ENCODE results near the gene RPP21.

RPP21 gene

DNA sequence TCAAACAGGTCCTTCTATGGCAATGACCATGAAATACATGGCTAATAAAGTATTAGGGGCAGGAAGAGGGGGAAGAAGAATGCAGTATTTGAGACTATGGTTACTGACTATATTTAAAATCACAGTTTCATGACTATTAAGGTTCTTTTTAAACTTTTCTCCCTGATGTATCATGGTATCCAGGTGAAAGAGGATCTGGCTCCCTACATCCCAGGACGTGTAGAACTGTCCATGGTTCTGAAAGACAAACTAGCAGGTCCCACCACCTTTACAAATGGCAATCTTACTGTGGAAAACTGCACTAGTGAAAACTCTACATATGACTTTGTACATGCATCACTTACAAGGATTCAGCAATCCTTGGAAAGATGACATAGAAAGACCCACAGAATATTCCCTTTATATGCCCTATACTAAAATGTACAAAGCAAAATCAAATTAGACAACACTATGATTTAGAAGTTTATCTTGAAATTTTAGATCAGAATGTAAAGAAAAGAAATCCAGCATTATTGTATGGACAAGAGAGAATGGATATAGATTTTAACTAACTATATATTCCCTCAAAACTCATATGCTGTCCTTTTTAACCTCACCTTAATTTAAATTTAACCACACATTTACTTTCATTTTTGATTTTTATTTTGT, 33.5 kb downstream of the RPP21 start:
- no peak overlapping the region for H3K9ac ChIP-seq (ENCODE audit: low read length)
- no peak overlapping the region for H3K27ac ChIP-seq (ENCODE audit: low read length)
- no peak overlapping the region for H3K4me3 ChIP-seq (ENCODE audit: low read length)
- no peaks in the 10 kb centered on the region for H3K9me3 ChIP-seq (ENCODE audit: insufficient read depth, low read length)
- no peaks in the 10 kb centered on the region for H3K79me2 ChIP-seq (ENCODE audit: low read length)
- no peak overlapping the region for H3K4me2 ChIP-seq (ENCODE audit: low read length)
- no peaks in the 10 kb centered on the region for H3K36me3 ChIP-seq (replicated peaks; ENCODE audit: low read depth, low read length)
- H3K27me3 ChIP-seq (ENCODE audit: low read depth, low read length): 0 out of 2 replicates have a peak, but pooled peaks cover 5% of the 10 kb centered on the region
- H3K4me1 ChIP-seq (ENCODE audit: low read length): no peaks in the 10 kb centered on the region
- H4K20me1 ChIP-seq (ENCODE audit: insufficient read depth, low read length): no peaks in the 10 kb centered on the region; the same call in 1 of the 2 replicates
- TF ChIP-seq, protein P1, sequence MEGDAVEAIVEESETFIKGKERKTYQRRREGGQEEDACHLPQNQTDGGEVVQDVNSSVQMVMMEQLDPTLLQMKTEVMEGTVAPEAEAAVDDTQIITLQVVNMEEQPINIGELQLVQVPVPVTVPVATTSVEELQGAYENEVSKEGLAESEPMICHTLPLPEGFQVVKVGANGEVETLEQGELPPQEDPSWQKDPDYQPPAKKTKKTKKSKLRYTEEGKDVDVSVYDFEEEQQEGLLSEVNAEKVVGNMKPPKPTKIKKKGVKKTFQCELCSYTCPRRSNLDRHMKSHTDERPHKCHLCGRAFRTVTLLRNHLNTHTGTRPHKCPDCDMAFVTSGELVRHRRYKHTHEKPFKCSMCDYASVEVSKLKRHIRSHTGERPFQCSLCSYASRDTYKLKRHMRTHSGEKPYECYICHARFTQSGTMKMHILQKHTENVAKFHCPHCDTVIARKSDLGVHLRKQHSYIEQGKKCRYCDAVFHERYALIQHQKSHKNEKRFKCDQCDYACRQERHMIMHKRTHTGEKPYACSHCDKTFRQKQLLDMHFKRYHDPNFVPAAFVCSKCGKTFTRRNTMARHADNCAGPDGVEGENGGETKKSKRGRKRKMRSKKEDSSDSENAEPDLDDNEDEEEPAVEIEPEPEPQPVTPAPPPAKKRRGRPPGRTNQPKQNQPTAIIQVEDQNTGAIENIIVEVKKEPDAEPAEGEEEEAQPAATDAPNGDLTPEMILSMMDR (IDR thresholded peaks at IDR 0.05; ENCODE audit: low read depth, low read length): no peak
- no peak for TF ChIP-seq EZH2phosphoT487 (IDR thresholded peaks at IDR 0.05; ENCODE audit: low read depth)
- H2AFZ ChIP-seq (ENCODE audit: low read depth, low read length): no peak overlapping the region

DNA sequence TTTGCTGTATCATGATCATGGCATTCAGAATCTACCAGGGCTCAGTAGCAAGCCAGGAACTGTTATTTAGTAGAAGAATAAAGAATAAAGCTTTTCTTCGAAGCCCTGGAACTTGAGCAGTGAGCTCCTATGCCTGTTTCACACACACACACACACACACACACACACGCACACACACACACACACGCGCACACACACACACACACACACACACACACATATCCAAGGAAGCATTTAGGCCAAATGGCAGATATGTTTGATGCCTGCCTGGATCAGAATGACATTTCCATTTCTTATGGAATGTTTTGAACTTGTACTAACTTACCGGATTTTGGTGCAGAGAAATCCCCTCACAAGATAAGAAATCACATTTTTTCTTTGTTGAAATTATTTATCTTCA, 35.5 kb downstream of the RPP21 start:
- Histone ChIP-seq H3K27ac (ENCODE audit: low read length) (no peak overlapping the region), H3K4me1 (ENCODE audit: low read length) (no peaks in the 10 kb centered on the region)
- TF ChIP-seq EZH2phosphoT487 (IDR thresholded peaks at IDR 0.05; ENCODE audit: low read depth): no peak
- TF ChIP-seq, protein P1 (IDR thresholded peaks at IDR 0.05; ENCODE audit: low read depth, low read length): no peak

DNA sequence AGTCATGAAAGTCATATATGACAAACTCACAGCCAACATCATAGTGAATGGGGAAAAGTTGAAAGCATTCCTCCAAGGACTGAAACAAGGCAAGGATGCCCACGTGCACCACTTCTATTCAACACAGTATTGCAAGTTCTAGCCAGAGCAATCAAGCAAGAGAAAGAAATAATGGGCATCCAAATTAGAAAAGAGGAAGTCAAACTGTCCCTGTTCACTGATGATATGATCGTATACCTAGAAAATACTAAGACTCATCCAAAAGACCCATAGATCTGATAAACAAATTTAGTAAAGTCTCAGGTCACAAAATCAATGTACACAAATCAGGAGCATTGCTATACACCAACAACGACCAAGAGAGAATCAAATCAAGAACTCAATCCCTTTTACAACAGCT, 41.2 kb downstream of the RPP21 start:
- H4K20me1 ChIP-seq (ENCODE audit: insufficient read depth, low read length): no peaks in the 10 kb centered on the region
- no peaks in the 10 kb centered on the region for H3K79me2 ChIP-seq (ENCODE audit: low read length)
- no peak overlapping the region for H2AFZ ChIP-seq (ENCODE audit: low read depth, low read length)
- H3K4me3 ChIP-seq (ENCODE audit: low read length): no peak overlapping the region
- H3K4me1 ChIP-seq (ENCODE audit: low read length): no peaks in the 10 kb centered on the region
- H3K27me3 ChIP-seq (ENCODE audit: low read depth, low read length): 0 out of 2 replicates have a peak, but pooled peaks cover 10% of the 10 kb centered on the region
- H3K27ac ChIP-seq (ENCODE audit: low read length): no peak overlapping the region
- TF ChIP-seq EZH2phosphoT487 (IDR thresholded peaks at IDR 0.05; ENCODE audit: low read depth): no peak
- TF ChIP-seq, protein P1 (IDR thresholded peaks at IDR 0.05; ENCODE audit: low read depth, low read length): no peak
- no peaks in the 10 kb centered on the region for H3K9me3 ChIP-seq (ENCODE audit: insufficient read depth, low read length)
- no peak overlapping the region for H3K9ac ChIP-seq (ENCODE audit: low read length)
- H3K4me2 ChIP-seq (ENCODE audit: low read length): no peak overlapping the region
- H3K36me3 ChIP-seq (replicated peaks; ENCODE audit: low read depth, low read length): no peaks in the 10 kb centered on the region

More for the DNA sequence above, 35.5 kb downstream of the RPP21 start:
- no peaks in the 10 kb centered on the region for H3K36me3 ChIP-seq (replicated peaks; ENCODE audit: low read depth, low read length)
- H4K20me1 ChIP-seq (ENCODE audit: insufficient read depth, low read length): no peaks in the 10 kb centered on the region; the same call in 1 of the 2 replicates
- H3K79me2 ChIP-seq (ENCODE audit: low read length): no peaks in the 10 kb centered on the region
- no peaks in the 10 kb centered on the region for H3K9me3 ChIP-seq (ENCODE audit: insufficient read depth, low read length)
- H2AFZ ChIP-seq (ENCODE audit: low read depth, low read length): no peak overlapping the region
- no peak overlapping the region for H3K4me2 ChIP-seq (ENCODE audit: low read length)
- no peak overlapping the region for H3K9ac ChIP-seq (ENCODE audit: low read length)
- 0 out of 2 replicates have a peak, but pooled peaks cover 5% of the 10 kb centered on the region for H3K27me3 ChIP-seq (ENCODE audit: low read depth, low read length)
- no peak overlapping the region for H3K4me3 ChIP-seq (ENCODE audit: low read length)

GRCh38 chr6:30391240-30391639, 46.3 kb downstream of the RPP21 start:
- Histone ChIP-seq H3K27me3 (ENCODE audit: low read depth, low read length) (peaks cover 17% of the 10 kb centered on the region; the same call in 1 of the 2 replicates), H3K79me2 (ENCODE audit: low read length) (no peaks in the 10 kb centered on the region)

More at GRCh38 chr6:30391240-30391639, 46.3 kb downstream of the RPP21 start:
- no peak for TF ChIP-seq EZH2phosphoT487 (IDR thresholded peaks at IDR 0.05; ENCODE audit: low read depth)
- TF ChIP-seq, protein P1 (IDR thresholded peaks at IDR 0.05; ENCODE audit: low read depth, low read length): no peak
- Histone ChIP-seq H3K4me2 (ENCODE audit: low read length) (no peak overlapping the region), H4K20me1 (ENCODE audit: insufficient read depth, low read length) (no peaks in the 10 kb centered on the region), H3K36me3 (replicated peaks; ENCODE audit: low read depth, low read length) (no peaks in the 10 kb centered on the region), H3K9me3 (ENCODE audit: insufficient read depth, low read length) (no peaks in the 10 kb centered on the region), H3K9ac (ENCODE audit: low read length) (no peak overlapping the region), H3K4me1 (ENCODE audit: low read length) (no peaks in the 10 kb centered on the region), H3K4me3 (ENCODE audit: low read length) (no peak overlapping the region), H3K27ac (ENCODE audit: low read length) (no peak overlapping the region), H2AFZ (ENCODE audit: low read depth, low read length) (no peak overlapping the region)

Data from OCI-LY3 (cell line).